PC-3 (cell line): ENCODE data around the gene TRIM68. TPM values are rescaled to one million over a fixed set of nuclear protein-coding genes. Genes with fewer than 3 reads are reported as not detected.

Experiments
- ATAC-seq: fragments of 200-7000 bp; cut with Tn5 transposase; 2 replicates; pipeline ENCODE4 v1.9.1; 2020; ENCODE audit warnings: mild to moderate bottlenecking, moderate library complexity
- BruUV-seq: library from RNA; stranded (reverse); fragments of 400-500 nt; replicated peaks from 2 replicates; lab custom pipeline; 2021; lab: Mats Ljungman, UMichigan
- CTCF ChIA-PET: fragments of 300-600 bp; sonication (Branson Sonifier 250); formaldehyde crosslinking; loops from one replicate; lab custom pipeline; 2022; ENCODE audit warnings: antibody characterized with exemption; lab: Charles Lee
- POLR2A ChIA-PET: fragments of 300-600 bp; sonication (Branson Sonifier 250); formaldehyde crosslinking; loops from one replicate; lab custom pipeline; 2022; ENCODE audit warnings: antibody characterized with exemption; ENCODE audit not compliant: unreplicated experiment; lab: Charles Lee
- DNase-seq: peaks from one replicate; pipeline ENCODE4 v3.0.0-alpha.2; 2015
- H2AFZ ChIP-seq: fragments of 300-600 bp; sonication (generic); 2 replicates; pipeline ENCODE4 v1.6.0; 2016; ENCODE audit warnings: antibody characterized with exemption, low read length
- H3F3A ChIP-seq: fragments of 300-600 bp; sonication (generic); one replicate; pipeline ENCODE4 v1.6.0; 2017; ENCODE audit warnings: antibody characterized with exemption, low read length, control low read depth, mild to moderate bottlenecking; ENCODE audit not compliant: unreplicated experiment
- H3K27ac ChIP-seq: fragments of 300-600 bp; sonication (generic); 2 replicates; pipeline ENCODE4 v1.5.1; 2016; ENCODE audit warnings: mild to moderate bottlenecking, low read length
- H3K27me3 ChIP-seq: fragments of 300-600 bp; sonication (generic); 2 replicates; pipeline ENCODE4 v1.6.1; 2016; ENCODE audit warnings: low read length, mixed read lengths
- H3K36me3 ChIP-seq: fragments of 300-600 bp; sonication (generic); 2 replicates; pipeline ENCODE4 v1.6.1; 2016; ENCODE audit warnings: low read depth, mixed run types, low read length, mixed read lengths
- H3K4me1 ChIP-seq: fragments of 300-600 bp; sonication (generic); 2 replicates; pipeline ENCODE4 v1.5.1; 2016; ENCODE audit warnings: low read length; ENCODE audit not compliant: insufficient read depth
- H3K4me2 ChIP-seq: fragments of 300-600 bp; sonication (generic); 2 replicates; pipeline ENCODE4 v1.6.0; 2016; ENCODE audit warnings: low read length
- H3K4me3 ChIP-seq: fragments of 300-600 bp; sonication (generic); 2 replicates; pipeline ENCODE4 v1.5.1; 2016; ENCODE audit warnings: mild to moderate bottlenecking, low read length, mixed read lengths
- H3K79me2 ChIP-seq: fragments of 300-600 bp; sonication (generic); 2 replicates; pipeline ENCODE4 v1.6.1; 2017; ENCODE audit warnings: low read length, mixed read lengths
- H3K9ac ChIP-seq: fragments of 300-600 bp; sonication (generic); 2 replicates; pipeline ENCODE4 v1.6.0; 2016; ENCODE audit warnings: mild to moderate bottlenecking, low read length
- H3K9me2 ChIP-seq: fragments of 300-600 bp; sonication (generic); replicated peaks from 2 replicates; pipeline ENCODE4 v1.6.1; 2016; ENCODE audit warnings: mixed run types, low read length, mixed read lengths
- H3K9me3 ChIP-seq: fragments of 300-600 bp; sonication (generic); 2 replicates; pipeline ENCODE4 v1.6.1; 2016; ENCODE audit warnings: low read length, mixed read lengths
- H4K20me1 ChIP-seq: fragments of 300-600 bp; sonication (generic); 2 replicates; pipeline ENCODE4 v1.6.1; 2016; ENCODE audit warnings: low read length, mixed read lengths
- EZH2 ChIP-seq: fragments of 300-600 bp; sonication (generic); IDR thresholded peaks from one replicate; pipeline ENCODE4 v1.6.1; 2017; ENCODE audit warnings: antibody characterized with exemption, mild to moderate bottlenecking, low read length; ENCODE audit not compliant: unreplicated experiment
- EZH2phosphoT487 ChIP-seq: fragments of 300-600 bp; sonication (generic); IDR thresholded peaks from 2 replicates; pipeline ENCODE4 v1.6.1; 2018; ENCODE audit warnings: mild to moderate bottlenecking, antibody characterized with exemption, low read length, borderline replicate concordance
- intact Hi-C: fragments of 100-400 bp; cut with micrococcal nuclease; formaldehyde crosslinking; loops from 2 replicates; pipeline ENCODE4 v1.9.0; 2023
- total RNA-seq: library from RNA; depleted of rRNA; stranded (reverse); fragments of >200 nt; gene quantifications from 2 replicates; pipeline ENCODE4 v1.2.3, GENCODE V29; 2014
- TF ChIP-seq, protein P1 (sequence below): fragments of 300-600 bp; sonication (generic); conservative IDR thresholded peaks from 2 replicates; pipeline ENCODE4 v1.5.1; 2017; ENCODE audit warnings: antibody characterized with exemption, low read depth, mild to moderate bottlenecking, low read length

The TRIM68 gene
- total RNA-seq, 1 experiment from 2014 or later: 6.1 TPM

DNA sequence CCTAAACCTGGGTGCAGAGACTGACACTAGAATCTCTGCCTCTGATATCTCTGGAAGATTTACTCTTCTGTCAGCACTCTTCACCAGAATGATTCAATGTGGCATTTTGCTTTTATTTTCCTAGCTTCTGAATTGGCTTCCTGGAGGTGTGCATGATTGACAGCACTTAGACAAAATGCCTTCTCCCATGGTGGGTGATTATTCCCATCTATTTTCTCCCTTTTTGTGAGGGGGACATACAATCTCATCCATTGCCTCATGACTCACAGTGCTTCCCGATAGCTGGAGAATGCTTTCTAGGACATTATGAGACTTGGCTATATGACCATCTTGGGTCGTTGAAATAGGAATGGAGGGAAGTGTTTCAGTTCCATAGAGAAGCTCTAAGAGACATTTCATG lies 4.0 kb upstream of the TRIM68 start:
- DNase-seq (no peak), ATAC-seq (no peak)
- BruUV-seq: no TSS peak
- no peak overlapping the region for H2AFZ ChIP-seq
- no peaks in the 10 kb centered on the region for H3F3A ChIP-seq
- H3K27me3 ChIP-seq: peaks cover 12% of the 10 kb centered on the region
- H3K79me2 ChIP-seq: no peaks in the 10 kb centered on the region
- H3K4me2 ChIP-seq: no peak overlapping the region
- no peaks in the 10 kb centered on the region for H3K36me3 ChIP-seq
- H3K27ac ChIP-seq: no peak overlapping the region
- CTCF ChIA-PET: no interaction called here
- H3K9me3 ChIP-seq: no peaks in the 10 kb centered on the region
- no peaks in the 10 kb centered on the region for H3K9me2 ChIP-seq
- no peaks in the 10 kb centered on the region for H4K20me1 ChIP-seq
- POLR2A ChIA-PET: no interaction called here
- peaks cover 8% of the 10 kb centered on the region for H3K4me1 ChIP-seq
- H3K9ac ChIP-seq: no peak overlapping the region
- no peak overlapping the region for H3K4me3 ChIP-seq
- intact Hi-C loops: no loop called here
- TF ChIP-seq EZH2phosphoT487 (no peak), EZH2 (no peak)

- ATAC-seq: no peak
- Histone ChIP-seq H3K4me3 (peak overlapping the region; percentile 35; the same call in 1 of the 2 replicates), H3K9me3 (no peaks in the 10 kb centered on the region), H3K27me3 (peaks cover 12% of the 10 kb centered on the region), H3K9ac (no peak overlapping the region), H4K20me1 (no peaks in the 10 kb centered on the region), H2AFZ (peak overlapping the region; percentile 74), H3K36me3 (no peaks in the 10 kb centered on the region), H3K27ac (no peak overlapping the region), H3K79me2 (no peaks in the 10 kb centered on the region), H3F3A (no peaks in the 10 kb centered on the region), H3K9me2 (no peaks in the 10 kb centered on the region), H3K4me1 (peaks cover 15% of the 10 kb centered on the region), H3K4me2 (peak overlapping the region; percentile 58; the same call in 1 of the 2 replicates)
- no TSS peak for BruUV-seq
- CTCF ChIA-PET: no interaction called here
- intact Hi-C loops: no loop called here
- no peak for TF ChIP-seq EZH2
- TF ChIP-seq, protein P1, sequence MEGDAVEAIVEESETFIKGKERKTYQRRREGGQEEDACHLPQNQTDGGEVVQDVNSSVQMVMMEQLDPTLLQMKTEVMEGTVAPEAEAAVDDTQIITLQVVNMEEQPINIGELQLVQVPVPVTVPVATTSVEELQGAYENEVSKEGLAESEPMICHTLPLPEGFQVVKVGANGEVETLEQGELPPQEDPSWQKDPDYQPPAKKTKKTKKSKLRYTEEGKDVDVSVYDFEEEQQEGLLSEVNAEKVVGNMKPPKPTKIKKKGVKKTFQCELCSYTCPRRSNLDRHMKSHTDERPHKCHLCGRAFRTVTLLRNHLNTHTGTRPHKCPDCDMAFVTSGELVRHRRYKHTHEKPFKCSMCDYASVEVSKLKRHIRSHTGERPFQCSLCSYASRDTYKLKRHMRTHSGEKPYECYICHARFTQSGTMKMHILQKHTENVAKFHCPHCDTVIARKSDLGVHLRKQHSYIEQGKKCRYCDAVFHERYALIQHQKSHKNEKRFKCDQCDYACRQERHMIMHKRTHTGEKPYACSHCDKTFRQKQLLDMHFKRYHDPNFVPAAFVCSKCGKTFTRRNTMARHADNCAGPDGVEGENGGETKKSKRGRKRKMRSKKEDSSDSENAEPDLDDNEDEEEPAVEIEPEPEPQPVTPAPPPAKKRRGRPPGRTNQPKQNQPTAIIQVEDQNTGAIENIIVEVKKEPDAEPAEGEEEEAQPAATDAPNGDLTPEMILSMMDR: no peak
- no peak for TF ChIP-seq EZH2phosphoT487
- DNase-seq: no peak
- POLR2A ChIA-PET: no interaction called here
Measured at GRCh38 chr11:4610258-4610935, 2.4 kb upstream of the TRIM68 start.

- no peaks in the 10 kb centered on the region for H4K20me1 ChIP-seq
- no peaks in the 10 kb centered on the region for H3K79me2 ChIP-seq
- BruUV-seq: no TSS peak
- DNase-seq (no peak), ATAC-seq (no peak)
- intact Hi-C loops: no loop called here
- no peaks in the 10 kb centered on the region for H3K9me2 ChIP-seq
- peak overlapping the region; percentile 75 for H3K9ac ChIP-seq
- H3K27ac ChIP-seq: no peak overlapping the region
- peak overlapping the region; percentile 75 for H3K4me3 ChIP-seq
- ChIA-PET CTCF (no interaction called here), POLR2A (no interaction called here)
- no peaks in the 10 kb centered on the region for H3K36me3 ChIP-seq
- no peaks in the 10 kb centered on the region for H3K27me3 ChIP-seq
- H3K4me1 ChIP-seq: peaks cover 15% of the 10 kb centered on the region
- TF ChIP-seq EZH2phosphoT487 (no peak), EZH2 (no peak)
- no peaks in the 10 kb centered on the region for H3K9me3 ChIP-seq
- H3K4me2 ChIP-seq: peak overlapping the region; percentile 81
- H2AFZ ChIP-seq: peak overlapping the region; percentile 99
- no peaks in the 10 kb centered on the region for H3F3A ChIP-seq
Measured at GRCh38 chr11:4607096-4607495, 935 bp downstream of the TRIM68 start.
